Duodenal mucosa (tissue), 2 donors: Measurements from ENCODE around the gene ZNF341.

Experiments
- H3K27ac ChIP-seq: one replicate; pipeline ENCODE4 v1.7.0; 2013; ENCODE audit warnings: low read depth, low read length
- H3K27me3 ChIP-seq, 2 donors: one replicate each; pipeline ENCODE4 v1.7.0; 2013; ENCODE audit warnings: low read length in 2 of 2, control low read depth in 1 of 2; ENCODE audit not compliant: insufficient read depth in 2 of 2, control insufficient read depth in 1 of 2
- H3K36me3 ChIP-seq, 2 donors: one replicate each; pipeline ENCODE4 v1.7.0; 2013; ENCODE audit warnings: low read length in 2 of 2, control low read depth in 1 of 2; ENCODE audit not compliant: insufficient read depth in 2 of 2, control insufficient read depth in 1 of 2
- H3K4me1 ChIP-seq, 2 donors: one replicate each; pipeline ENCODE4 v1.7.0; 2013; ENCODE audit warnings: low read length in 2 of 2, control low read depth in 1 of 2; ENCODE audit not compliant: insufficient read depth in 2 of 2, control insufficient read depth in 1 of 2
- H3K4me3 ChIP-seq, 2 donors: one replicate each; pipeline ENCODE4 v1.7.0; 2013; ENCODE audit warnings: low read length in 2 of 2, low read depth in 1 of 2
- H3K9ac ChIP-seq, 2 donors: one replicate each; pipeline ENCODE4 v1.7.0; 2013; ENCODE audit warnings: low read length in 2 of 2, low read depth in 1 of 2
- H3K9me3 ChIP-seq, 2 donors: one replicate each; pipeline ENCODE4 v1.7.0; 2013; ENCODE audit warnings: low read length in 2 of 2, control low read depth in 1 of 2; ENCODE audit not compliant: control insufficient read depth in 1 of 2

The ZNF341 gene

GRCh38 chr20:33729101-33729500, 2.7 kb upstream of the ZNF341 start:
- no peaks in the 10 kb centered on the region for H3K9me3 ChIP-seq
- no peak overlapping the region for H3K4me3 ChIP-seq
- no peaks in the 10 kb centered on the region for H3K27me3 ChIP-seq
- H3K9ac ChIP-seq = no peak overlapping the region
- no peaks in the 10 kb centered on the region for H3K36me3 ChIP-seq
- no peak overlapping the region for H3K27ac ChIP-seq
- H3K4me1 ChIP-seq = peaks cover 7 to 30% of the 10 kb centered on the region in 2 donors

GRCh38 chr20:33730946-33731692, 677 bp upstream of the ZNF341 start:
- peaks cover under 1 to 2% of the 10 kb centered on the region in 2 donors for H3K9me3 ChIP-seq
- H3K9ac ChIP-seq = peak overlapping the region; percentile 69 to 84
- no peaks in the 10 kb centered on the region for H3K27me3 ChIP-seq
- H3K4me3 ChIP-seq = peak overlapping the region; percentile 76 to 77
- H3K4me1 ChIP-seq = peaks cover 8 to 28% of the 10 kb centered on the region in 2 donors
- H3K36me3 ChIP-seq = no peaks in the 10 kb centered on the region
- peak overlapping the region; percentile 81 for H3K27ac ChIP-seq

- H3K9me3 ChIP-seq = peaks cover 10 to 12% of the 10 kb centered on the region in 2 donors
- peak overlapping the region; percentile 90 for H3K27ac ChIP-seq
- no peaks in the 10 kb centered on the region for H3K27me3 ChIP-seq
- peaks cover 0 to 5% of the 10 kb centered on the region in 2 donors for H3K36me3 ChIP-seq
- H3K4me1 ChIP-seq = peaks cover 8 to 28% of the 10 kb centered on the region in 2 donors
- peak overlapping the region; percentile 84 to 94 for H3K4me3 ChIP-seq
- peak overlapping the region; percentile 72 to 91 for H3K9ac ChIP-seq
Observed at GRCh38 chr20:33732166-33732970, 572 bp downstream of the ZNF341 start.

DNA sequence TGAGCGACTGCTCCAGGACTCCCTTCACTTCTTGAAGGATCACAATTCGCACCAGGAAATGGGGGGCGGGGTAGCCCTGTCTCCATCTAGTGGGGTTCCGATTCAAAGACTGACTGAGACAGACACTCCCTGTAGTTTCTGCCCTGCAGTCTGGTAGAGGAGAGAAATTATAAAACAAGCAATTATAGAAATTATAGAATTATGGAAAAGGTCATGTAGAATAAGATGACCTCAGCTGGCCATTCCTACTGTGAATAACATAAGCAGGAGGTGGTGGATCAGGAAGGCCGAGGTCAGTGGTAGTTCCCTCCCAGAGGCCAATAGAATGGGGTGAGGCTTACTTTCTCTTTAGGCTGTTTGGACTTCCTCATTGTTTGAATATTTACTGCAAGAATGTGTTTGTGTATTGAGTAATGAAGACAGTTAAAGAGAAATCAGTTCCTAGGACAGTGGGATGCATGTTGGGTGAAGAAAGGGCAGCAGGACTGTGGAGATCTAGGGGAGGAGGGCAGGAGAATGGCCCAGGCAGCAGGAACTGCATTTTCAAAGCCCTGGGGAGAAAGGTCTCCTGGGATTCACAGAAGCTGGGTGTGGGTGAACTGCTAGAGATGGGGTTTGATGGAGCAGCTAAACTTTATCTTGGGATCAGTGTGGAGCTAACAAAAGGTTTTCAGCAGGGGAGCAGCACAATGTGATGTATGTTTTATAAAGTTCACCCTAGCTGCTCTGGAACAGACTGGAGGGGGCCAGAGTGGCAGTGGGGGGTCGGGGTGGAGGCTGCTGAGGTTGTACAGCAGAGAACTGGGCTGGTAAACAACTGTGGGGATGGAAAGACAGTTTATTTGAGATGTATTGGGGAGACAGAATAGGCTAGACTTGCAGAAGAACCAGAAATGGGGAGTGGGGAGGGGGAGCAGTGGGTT, 2.1 kb downstream of the ZNF341 start:
- Histone ChIP-seq H3K9me3 (peaks cover 12 to 13% of the 10 kb centered on the region in 2 donors), H3K4me1 (peaks cover 8 to 28% of the 10 kb centered on the region in 2 donors), H3K27me3 (no peaks in the 10 kb centered on the region), H3K9ac (peak overlapping the region in 1 of 2 donors; percentile 32), H3K4me3 (peak overlapping the region; percentile 26 to 34), H3K27ac (peak overlapping the region; percentile 39), H3K36me3 (peaks cover 0 to 5% of the 10 kb centered on the region in 2 donors)

- Histone ChIP-seq H3K27me3 (no peaks in the 10 kb centered on the region), H3K4me1 (peaks cover 8 to 22% of the 10 kb centered on the region in 2 donors), H3K9me3 (peaks cover 12 to 13% of the 10 kb centered on the region in 2 donors), H3K27ac (no peak overlapping the region), H3K36me3 (peaks cover 0 to 5% of the 10 kb centered on the region in 2 donors), H3K9ac (no peak overlapping the region), H3K4me3 (no peak overlapping the region)
Observed at GRCh38 chr20:33736962-33737361, 5.2 kb downstream of the ZNF341 start.

- Histone ChIP-seq H3K4me3 (no peak overlapping the region), H3K4me1 (peaks cover 0 to under 1% of the 10 kb centered on the region in 2 donors), H3K27ac (no peak overlapping the region), H3K36me3 (peaks cover 0 to 5% of the 10 kb centered on the region in 2 donors), H3K9ac (no peak overlapping the region), H3K9me3 (peaks cover 12 to 13% of the 10 kb centered on the region in 2 donors), H3K27me3 (no peaks in the 10 kb centered on the region)
Observed at GRCh38 chr20:33739493-33739892, 7.7 kb downstream of the ZNF341 start.

GRCh38 chr20:33740189-33740588, 8.4 kb downstream of the ZNF341 start:
- Histone ChIP-seq H3K4me1 (no peaks in the 10 kb centered on the region), H3K36me3 (peaks cover 0 to 5% of the 10 kb centered on the region in 2 donors), H3K4me3 (no peak overlapping the region), H3K27ac (no peak overlapping the region), H3K9me3 (peaks cover 12 to 13% of the 10 kb centered on the region in 2 donors), H3K27me3 (no peaks in the 10 kb centered on the region), H3K9ac (no peak overlapping the region)

DNA sequence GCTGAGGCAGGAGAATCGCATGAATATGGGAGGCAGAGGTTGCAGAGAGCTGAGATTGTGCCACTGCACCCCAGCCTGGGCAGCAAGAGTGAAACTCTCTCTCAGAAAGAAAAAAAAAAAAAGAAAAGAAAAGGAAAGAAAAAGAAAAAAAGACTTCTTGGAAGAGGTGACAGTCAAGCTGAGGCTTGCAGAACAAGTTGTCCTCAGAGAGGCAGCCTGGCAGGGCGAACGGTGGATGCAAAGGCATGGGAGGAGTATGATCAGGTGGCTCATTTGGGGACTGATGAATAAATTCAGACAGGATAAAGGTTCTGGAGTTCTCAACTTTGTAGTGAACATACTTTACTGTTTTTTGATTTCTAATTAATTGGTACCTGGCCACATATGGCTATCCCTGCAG, 12.4 kb downstream of the ZNF341 start:
- Histone ChIP-seq H3K36me3 (peaks cover 0 to 3% of the 10 kb centered on the region in 2 donors), H3K4me3 (no peak overlapping the region), H3K9me3 (no peaks in the 10 kb centered on the region), H3K27ac (no peak overlapping the region), H3K27me3 (no peaks in the 10 kb centered on the region), H3K9ac (no peak overlapping the region), H3K4me1 (no peaks in the 10 kb centered on the region)

DNA sequence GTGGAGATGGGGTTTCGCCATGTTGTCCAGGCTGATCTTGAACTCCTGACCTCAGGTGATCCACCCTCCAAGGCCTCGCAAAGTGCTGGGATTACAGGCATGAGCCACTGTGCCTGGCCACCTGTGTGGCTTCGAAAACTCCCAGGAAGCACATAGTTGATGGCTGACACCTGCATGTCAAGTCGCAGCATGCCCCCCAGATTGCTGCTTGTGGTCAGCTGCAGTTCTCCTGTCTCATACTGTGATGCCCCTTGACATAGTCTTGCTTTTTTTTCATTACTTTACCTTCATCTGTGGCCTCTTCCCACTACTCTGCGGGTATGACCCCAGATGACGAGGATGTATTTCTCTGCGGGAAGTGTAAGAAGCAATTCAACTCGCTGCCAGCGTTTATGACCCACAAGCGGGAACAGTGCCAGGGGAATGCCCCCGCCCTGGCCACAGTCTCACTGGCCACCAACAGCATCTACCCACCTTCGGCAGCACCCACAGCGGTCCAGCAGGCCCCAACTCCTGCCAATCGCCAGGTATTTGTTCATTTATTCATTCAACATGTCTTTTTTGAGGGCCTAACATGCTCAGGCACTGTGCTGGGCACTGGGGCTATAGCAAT, 13.1 kb downstream of the ZNF341 start:
- H3K36me3 ChIP-seq = peaks cover 0 to 3% of the 10 kb centered on the region in 2 donors
- H3K27me3 ChIP-seq = no peaks in the 10 kb centered on the region
- no peaks in the 10 kb centered on the region for H3K9me3 ChIP-seq
- no peak overlapping the region for H3K4me3 ChIP-seq
- no peak overlapping the region for H3K27ac ChIP-seq
- no peaks in the 10 kb centered on the region for H3K4me1 ChIP-seq
- no peak overlapping the region for H3K9ac ChIP-seq
